Endothelial cell of umbilical vein (primary cell): ENCODE data around the gene PHLDB2.

Experiments used
- CTCF ChIP-seq, 2 donors: IDR thresholded peaks; 1 replicate in 1 of 2; 2 replicates in 1 of 2; pipeline ENCODE4 v1.5.1; 2011; ENCODE audit warnings: low read length in 2 of 2, mild to moderate bottlenecking in 2 of 2, moderate library complexity in 2 of 2, control low read depth in 1 of 2, inconsistent platforms in 1 of 2, low read depth in 1 of 2; ENCODE audit not compliant: insufficient read depth in 1 of 2; ENCODE audit errors: extremely low read depth in 1 of 2
- MYC ChIP-seq: IDR thresholded peaks from one replicate; pipeline ENCODE4 v1.6.1; 2011; ENCODE audit warnings: mild to moderate bottlenecking, low read depth, low read length

- no peak for TF ChIP-seq CTCF (IDR thresholded peaks at IDR 0.05; ENCODE audit: extremely low read depth in 1 of 2, insufficient read depth in 1 of 2, low read depth in 1 of 2, low read length in 2 of 2)
- TF ChIP-seq MYC: no peak
Observed at GRCh38 chr3:111854990-111855389, 4.1 kb upstream of the PHLDB2 start.
